GM19238 (cell line): ENCODE data around the gene ZMYM2.

Source experiments
- DNase-seq: peaks from one replicate; pipeline ENCODE4 v3.0.0; 2011; ENCODE audit warnings: low spot score; ENCODE audit not compliant: insufficient read length

Gene ZMYM2

DNA sequence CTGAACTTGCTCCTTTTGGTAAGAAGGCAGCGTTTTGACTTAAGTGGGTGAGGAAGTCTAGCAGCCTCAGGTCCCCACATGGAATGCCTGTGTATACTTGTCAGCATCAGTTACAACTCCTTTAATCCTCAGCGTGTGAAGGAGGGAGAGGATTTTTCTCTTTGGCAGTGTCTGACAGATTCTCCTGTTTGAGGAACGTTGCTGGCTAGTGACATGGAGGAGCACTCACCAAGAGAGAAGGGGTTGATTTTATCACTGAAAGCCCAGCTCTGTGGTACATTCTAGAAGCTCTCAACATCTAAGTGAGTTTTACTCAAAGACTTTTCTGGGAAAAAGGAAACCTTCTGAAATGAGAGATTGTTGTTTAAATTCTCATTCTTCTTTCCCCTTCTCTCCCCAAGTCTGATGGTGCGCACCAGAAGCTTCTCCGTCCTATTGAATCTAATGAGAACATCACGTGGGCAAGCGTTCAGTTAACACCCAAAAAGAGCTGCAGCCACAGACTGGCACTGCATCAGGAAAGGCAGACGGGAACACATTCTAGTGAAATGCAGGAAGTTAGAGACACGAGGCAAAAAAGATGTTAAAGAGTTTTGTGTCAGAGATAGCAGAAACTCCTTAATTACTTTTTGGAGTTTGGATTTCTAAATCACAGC lies 144.1 kb downstream of the ZMYM2 start:
- DNase-seq, result no peak

DNA sequence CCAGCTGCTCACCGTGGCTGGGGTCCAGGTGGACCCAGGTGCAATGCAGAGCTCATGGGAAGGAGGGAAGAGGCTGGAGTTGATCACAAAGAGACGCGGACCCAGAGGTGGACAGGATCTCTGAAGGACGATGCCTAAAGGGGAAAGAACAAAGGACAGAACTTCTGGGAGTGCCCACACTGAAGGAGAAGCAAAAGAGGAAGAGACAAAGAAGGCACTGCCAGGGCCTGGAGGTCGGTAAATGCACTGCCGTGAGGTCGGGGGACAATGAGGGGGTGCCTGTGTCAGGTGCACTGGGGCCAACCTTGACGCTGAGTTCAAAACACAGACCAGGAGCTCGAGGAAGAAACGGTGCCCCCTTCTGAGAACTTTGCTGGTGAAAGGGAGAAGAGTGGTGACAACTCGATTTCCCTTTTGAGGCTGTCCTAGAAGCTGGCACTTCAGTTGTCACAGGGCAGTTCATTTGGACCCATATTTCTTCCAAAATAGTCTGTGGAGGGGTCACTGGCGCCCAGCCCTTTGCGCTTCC lies 146.7 kb downstream of the ZMYM2 start:
- no peak for DNase-seq

DNA sequence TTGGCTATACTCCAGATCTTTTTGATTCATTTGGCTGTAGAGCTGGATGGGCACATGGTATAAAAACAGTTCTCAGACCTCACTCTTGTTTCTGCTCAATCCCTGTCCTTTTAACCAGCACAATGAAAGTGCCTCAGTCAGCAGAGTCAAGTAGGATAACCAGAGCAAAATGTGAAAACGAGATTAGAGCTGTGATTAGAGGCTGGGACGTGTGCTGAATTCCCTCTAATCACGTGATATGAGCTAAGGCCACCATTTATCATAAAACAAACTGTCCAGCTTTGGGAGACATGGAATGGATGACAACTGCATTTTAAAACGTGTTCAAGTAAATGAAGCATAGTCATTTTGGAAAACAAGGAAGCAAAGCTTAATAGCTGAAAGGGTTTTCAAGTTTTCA lies 148.2 kb downstream of the ZMYM2 start:
- no peak for DNase-seq

DNA sequence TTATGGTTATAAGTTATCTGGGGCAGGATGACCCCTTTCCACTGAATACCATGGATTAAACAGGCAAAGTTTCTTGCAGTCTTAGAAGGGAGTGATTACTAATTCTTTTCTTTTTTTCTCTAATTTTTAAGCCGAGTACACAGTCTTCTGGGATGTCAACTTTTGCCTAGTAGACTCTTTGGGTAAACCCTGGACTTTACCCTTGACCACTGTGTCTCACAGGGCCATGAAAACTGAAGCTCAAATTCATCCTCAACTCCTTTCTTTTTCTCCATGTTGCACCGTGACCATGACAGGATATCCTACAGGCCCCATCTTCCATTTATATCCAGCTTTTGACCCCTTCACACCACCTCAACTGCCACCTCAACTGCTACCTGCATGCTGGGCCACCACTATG lies 150.5 kb downstream of the ZMYM2 start:
- DNase-seq, result no peak

DNA sequence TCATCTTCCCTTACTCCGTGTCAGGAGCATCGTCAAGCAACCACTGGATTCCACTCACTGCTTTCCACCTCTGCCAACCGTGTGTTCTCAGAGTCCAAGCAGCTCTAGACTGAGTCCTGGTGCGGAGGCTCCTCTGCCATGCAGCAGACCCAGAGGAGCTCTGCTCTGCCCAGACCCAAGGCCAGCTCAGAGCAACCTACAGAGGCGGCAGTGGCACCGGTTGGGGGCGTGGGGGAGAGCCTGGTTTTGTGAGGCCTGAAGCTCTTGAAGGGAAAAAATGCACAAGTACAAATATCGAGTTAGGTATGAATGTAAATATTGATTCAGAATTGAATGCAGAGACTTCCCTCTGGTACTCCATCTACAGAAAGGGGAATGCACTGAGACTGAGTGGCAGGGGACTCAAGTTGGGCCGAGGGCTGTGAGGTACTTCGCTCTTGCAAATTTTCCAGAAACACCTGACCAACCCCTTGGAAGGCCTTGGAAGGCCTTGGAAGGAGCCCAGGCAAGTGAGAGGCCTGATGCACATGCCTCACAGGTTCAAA lies 155.6 kb downstream of the ZMYM2 start:
- DNase-seq, result no peak

DNA sequence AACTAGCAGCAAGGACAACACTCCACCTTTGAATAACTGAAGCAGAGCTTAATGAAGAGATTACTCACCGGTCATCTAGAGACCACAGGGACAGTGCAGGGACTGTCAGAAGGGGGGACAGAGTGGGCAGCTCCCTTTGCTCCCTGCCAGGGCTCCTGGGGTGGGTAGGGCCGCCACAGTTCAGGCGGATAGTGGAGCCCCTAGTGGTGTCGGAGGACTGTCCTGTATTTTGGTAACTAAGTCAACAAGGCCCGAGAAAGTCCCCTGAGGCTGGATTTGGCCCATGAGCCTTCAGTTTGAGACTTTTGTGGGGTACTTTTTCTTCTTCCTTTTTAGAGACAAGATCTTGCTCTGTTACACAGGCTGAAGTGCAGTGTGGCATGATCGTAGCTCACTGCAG lies 157.7 kb downstream of the ZMYM2 start:
- no peak for DNase-seq

DNA sequence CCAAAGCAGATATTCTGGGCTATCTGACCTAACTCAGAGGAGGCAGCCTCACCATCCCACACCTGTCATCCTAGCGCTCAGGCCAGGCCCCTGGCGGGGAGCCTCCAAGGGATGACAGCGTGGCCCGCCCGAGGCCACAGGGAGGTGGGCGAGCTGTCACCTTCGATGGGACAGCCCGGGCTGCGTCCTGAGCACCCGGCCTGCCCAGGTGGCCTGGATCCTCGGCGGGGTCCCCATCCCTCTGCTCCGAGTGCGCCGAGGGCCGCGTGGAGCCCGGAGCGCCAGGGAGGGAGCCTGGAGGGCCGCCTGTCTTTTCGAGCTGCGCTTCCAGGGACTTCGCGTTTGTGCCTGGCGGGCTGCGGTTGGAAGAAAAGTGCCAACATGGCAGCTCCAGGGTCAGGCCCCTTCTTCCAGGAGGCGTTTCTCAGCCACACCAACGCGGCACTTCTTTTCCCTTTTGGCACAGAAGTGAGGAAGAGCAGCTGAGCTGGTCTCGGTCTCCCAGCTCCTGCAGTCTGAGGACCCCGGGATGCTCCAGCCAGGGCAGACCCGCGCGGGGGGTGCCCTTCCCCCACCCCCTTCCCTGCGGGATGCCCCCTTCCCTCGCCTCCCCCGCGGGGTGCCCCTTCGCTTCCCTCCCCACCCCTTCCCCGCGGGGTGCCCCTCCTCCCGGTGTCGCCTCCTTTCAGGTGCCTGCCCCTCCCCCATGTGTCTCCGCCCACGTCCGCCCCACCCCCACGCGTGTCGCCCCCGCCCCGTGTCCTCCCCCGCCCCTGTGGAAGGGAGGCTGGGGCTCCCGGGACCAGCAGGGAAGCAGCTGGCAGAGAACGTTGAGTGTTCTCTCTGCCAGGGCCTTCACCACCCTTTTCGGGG lies 160.0 kb downstream of the ZMYM2 start:
- peak; percentile 57 for DNase-seq

DNA sequence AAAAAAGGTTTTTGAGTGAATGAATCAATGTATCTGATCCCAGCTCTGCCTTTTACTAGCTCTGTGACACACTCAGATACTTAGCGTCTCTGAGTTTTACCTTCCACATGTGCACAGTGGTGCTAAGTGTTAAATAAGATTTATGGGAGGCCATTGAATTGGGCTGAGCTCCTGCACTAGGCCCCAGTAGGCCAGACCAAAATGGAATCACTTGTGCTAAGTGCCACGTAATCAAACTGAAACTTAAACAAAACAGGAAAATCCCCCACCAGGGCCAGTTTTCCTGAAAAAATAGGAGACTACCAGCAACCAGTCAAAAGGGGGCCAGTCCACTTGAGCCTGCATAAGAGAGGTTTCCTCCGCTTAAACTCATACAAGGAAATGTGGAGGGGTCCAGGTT lies 161.4 kb downstream of the ZMYM2 start:
- DNase-seq, result no peak

DNA sequence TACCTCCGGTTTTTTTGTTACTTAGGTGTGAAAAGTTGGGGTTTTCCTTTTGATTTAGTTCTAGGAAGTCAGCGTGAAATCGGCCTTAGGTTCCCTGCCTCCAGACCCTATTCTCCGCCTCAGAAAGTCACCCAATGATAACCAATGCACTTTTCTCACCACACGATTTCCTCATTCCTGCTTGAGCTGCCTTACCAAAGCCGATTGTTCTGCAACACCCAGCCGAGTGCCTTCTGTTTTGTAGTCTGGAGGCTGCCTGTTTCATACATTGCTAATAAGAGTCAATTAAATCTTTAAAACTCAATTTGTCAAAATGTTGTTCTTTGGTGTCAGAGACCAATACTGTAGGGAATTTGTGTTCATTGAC lies 162.6 kb downstream of the ZMYM2 start:
- no peak for DNase-seq

DNA sequence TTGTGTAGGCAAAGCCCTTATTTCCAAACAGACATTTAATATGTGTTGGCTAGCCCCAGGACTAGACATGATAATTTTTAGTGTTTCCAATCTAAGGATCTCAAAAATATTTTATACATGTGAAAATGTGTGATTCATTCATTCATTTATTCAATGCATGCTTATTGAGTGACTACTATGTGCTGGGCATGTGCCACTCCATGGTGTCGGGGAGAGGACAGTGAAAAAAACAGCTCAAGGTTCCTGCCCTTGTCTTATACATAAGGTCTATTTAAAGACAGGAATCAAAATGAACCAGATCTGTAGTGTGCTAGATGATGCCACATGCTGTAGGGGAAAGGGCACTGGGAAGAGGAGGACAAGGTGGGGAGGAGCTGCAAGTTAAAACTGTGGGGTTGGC lies 165.8 kb downstream of the ZMYM2 start:
- DNase-seq, result no peak

DNA sequence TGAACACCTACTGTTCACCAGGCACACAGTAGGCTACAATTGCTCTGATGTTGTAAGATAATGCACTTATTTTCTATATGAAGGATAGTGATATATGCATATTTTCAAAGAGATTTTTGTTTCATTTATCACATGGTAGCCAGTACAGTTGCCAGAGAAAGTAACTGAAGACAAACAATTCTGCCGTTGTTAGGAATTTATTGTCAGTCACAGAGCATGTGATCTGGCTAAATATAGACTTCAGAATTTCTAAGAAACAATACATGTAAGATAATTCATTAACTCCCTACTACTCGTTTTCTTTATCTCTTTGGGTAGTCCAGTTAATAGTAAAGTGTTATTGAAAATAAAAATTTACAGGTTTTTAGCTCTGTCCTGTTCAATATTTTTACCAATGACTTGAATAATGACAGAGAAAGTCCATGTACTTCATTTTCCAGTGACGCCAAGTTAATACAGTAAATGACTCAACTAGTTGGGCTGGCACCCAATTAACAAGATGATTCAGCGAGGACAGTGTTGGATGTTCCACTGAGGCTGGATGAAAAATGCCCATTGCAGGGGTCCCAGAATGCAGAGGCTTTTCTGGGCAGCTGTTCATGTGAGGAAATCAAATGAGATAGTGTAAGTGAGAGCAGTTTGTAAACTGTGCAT lies 166.7 kb downstream of the ZMYM2 start:
- no peak for DNase-seq

DNA sequence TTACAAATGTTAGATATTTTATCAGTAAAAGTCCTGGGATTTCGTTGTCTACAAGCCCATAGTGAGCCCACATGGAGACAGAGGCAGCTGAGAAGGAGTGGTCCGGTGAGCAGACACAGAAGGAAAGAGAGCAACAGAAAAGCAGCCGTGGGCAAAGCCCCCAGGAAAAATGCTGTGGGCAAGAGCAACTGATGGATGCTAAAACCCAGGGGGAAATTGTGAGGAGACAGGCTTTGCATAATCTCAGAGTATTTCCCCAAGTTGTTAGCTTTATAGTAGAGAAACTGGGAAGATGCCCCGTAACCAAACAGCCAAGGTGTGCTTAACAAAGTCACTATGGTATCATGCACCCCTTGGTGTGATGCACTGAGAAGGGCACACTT lies 167.2 kb downstream of the ZMYM2 start:
- no peak for DNase-seq

DNA sequence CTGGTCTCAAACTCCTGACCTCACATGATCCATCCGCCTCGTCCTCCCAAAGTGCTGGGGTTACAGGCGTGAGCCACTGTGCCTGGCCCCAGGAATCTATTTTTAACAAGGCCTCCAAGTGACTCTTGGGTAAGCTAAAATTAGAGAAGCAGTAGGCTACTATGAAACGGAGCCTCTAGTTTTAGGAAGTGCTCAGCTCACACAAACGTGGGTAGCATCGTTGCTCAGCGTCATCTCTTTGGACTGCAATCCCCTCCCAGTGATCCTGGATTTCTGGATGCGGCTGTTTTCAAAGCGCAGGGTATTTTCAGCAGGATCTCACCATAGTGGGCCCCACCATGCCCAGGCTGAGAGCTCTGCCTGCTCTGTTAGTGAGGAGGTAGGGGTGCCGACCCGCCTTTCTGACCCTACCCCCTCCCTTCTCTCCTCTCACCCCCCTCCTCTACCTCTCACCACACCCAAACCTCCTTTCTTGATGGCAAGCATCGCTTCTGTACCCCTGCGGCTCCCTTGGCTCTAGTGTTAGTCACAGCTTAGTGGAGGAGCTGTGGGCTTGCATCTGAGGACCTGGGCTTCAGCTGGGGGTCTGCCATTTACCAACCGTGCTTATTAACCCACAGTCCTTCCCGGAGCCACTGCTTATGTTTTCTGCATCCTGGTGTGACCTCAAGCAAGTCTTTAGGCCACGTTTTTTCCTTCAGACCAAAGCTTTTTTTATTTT lies 168.2 kb downstream of the ZMYM2 start:
- DNase-seq, result no peak

DNA sequence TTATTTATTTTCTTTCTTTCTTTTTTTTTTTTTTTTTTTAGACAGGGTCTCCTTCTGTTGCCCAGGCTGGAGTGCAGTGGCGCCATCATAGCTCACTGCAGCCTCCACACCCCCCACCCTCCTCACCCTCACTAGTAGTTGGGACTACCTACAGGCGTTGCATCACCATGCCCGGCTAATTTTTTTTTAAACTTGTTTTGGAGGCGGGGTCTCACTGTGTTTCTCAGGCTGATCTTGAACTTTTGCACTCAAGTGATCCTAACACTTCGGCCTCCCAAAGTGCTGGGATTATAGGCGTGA lies 168.7 kb downstream of the ZMYM2 start:
- DNase-seq, result no peak

DNA sequence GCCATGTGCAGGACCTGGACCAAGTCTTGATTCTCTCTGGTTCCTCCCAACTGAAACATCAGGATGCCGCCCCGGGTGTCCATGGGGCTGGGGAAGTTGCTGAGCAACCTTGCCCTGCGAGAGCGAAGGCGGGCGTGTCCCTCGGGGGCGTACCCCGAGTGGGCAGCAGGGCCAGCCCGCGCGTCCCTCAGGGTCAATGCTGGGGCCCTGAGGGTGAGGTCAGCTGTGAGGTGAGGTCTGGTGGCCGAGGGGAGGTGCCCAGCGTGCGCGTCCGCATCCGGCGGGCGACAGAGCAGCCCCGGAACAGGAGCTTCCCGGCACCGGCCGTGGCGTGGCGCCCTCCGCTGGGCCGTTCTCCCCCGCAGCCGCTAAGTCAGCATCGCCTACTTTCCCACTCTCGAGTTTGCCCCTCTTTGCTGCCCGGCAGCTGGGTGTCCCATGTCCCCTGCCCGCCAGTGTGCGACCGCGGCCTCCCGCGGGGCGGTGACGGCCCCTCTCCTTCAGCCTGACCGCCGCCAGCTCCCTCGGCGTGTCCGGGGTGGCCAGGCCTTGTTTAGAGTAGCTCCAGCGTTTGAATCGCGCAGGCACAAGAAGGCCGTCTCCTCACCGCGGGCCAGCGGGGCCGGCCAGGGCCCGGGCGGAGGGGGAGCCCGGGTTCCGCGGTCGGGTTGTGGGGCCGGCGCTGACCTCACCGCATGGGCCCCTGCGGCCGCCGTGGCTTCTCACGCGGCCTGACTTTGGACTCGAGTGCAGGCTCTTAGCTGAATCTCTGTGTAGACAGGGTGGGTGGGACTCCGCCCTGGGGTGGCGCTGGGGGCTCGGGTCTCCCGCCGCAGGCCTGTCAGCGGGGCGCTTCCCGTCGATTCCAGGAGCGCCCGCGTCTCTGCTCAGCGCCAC lies 169.3 kb downstream of the ZMYM2 start:
- DNase-seq, result peak; percentile 54

DNA sequence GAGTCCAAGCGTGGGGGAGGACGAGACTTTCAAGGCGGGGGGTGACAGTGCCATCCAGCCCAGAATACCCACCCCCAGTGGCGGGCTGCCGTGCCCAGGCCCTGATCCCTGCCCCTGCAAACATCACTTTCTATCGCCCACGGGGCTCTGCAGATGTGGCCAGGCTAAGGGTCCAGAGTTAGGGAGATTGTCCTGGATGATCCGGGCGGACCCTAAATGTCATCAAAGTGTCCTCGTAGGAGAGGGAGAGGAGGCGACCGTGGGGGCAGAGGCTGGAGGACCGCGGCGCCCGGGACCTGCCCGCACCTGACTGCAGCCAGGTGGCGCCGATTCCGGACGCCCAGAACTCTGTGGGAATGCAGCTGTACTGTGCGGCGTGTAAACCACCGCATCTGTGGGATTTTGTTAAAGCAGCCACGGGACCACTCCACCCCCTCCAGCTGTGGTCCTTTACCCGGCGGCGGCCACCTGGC lies 170.0 kb downstream of the ZMYM2 start:
- DNase-seq, result peak; percentile 14

DNA sequence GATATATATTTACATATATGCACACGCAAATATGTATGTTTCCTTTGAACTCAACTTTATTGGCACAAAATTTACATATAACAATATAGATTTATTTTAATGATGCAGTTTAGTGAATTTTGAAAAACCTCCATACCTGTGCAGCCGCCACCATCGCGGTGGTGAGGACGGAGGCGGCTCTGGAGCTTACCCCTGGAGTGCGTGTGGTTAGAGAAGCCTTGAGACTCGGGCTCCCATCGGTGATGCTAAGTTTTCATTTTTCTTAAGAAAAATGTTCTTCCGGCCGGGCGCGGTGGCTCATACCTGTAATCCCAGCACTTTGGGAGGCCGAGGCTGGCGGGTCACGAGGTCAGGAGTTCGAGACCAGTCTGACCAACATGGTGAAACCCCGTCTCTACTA lies 170.5 kb downstream of the ZMYM2 start:
- DNase-seq, result no peak

DNA sequence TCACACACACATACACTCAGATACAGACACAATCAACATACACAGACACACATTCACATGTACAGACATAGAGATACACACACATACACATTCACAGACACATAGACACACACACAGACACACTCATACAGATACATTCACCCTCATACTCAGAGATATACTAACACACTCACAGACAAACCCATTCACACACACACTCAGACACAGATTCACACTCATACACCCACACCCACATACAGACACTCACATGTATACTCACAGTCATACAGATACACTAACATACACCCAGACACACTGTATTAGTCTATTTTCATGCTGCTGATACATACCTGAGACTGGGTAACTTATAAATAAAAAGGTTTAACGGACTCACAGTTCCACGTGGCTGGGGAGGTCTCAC lies 171.5 kb downstream of the ZMYM2 start:
- no peak for DNase-seq

DNA sequence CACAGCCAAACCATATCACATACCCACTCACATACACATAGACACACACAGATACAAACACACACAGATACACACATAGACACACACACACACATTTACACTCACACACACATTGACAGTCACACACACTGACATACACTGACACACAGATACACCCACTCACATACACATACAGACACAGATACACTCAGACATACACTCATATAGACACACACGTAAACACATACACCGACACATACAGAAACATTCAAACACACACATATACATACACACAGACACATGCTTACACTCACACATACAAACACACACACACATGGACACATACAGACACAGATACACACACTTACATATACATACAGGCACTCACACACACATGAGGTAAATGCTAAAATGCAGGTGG lies 172.1 kb downstream of the ZMYM2 start:
- no peak for DNase-seq

DNA sequence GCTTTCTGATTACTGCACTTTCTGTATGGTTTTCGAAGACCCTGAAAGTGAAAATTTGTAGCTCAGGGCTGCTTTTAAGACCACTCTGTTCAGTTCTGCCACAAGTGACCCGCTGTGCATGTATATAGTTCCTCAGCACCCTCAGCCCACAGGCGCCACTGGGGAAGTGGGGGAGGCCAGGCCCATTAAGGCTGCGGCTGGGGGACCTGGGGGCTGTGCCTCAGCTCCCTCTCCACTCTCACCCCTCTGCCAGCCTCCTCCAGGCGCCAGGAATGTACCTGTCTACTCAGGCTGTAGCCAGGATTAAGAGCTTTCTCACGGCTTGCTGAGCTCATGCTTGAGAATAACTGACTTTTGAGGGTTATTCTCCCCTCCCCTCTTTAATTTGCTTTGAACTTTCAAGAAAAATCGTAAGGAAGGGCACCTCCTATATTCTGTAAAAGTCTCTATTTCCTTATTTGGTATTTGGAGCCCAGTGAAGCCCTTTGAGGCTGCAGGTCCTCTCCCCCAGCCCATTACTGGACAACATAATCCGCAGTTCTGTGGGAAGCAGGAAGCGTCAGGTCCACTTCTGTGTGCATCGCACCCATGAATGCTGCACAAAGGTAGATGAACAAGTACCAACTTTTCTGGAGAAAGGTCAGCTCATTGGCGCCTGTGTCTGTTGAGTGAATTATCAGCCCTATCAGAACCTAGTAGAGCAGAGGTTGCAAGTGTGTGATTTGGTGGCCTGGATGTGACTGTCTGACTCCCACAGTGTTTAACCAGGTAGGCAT lies 172.7 kb downstream of the ZMYM2 start:
- DNase-seq, result no peak
